ENCODE data around the gene SYT5. TPM values are rescaled to one million over a fixed set of nuclear protein-coding genes. Genes with fewer than 3 reads are reported as not detected.

Gene SYT5
- total and polyA plus RNA-seq, 9 of the 15 experiments (the other 6 are each of a cell fraction or from before 2014, with no cell fraction given), result 1.3 to 20.9 (median 8.8) TPM

DNA sequence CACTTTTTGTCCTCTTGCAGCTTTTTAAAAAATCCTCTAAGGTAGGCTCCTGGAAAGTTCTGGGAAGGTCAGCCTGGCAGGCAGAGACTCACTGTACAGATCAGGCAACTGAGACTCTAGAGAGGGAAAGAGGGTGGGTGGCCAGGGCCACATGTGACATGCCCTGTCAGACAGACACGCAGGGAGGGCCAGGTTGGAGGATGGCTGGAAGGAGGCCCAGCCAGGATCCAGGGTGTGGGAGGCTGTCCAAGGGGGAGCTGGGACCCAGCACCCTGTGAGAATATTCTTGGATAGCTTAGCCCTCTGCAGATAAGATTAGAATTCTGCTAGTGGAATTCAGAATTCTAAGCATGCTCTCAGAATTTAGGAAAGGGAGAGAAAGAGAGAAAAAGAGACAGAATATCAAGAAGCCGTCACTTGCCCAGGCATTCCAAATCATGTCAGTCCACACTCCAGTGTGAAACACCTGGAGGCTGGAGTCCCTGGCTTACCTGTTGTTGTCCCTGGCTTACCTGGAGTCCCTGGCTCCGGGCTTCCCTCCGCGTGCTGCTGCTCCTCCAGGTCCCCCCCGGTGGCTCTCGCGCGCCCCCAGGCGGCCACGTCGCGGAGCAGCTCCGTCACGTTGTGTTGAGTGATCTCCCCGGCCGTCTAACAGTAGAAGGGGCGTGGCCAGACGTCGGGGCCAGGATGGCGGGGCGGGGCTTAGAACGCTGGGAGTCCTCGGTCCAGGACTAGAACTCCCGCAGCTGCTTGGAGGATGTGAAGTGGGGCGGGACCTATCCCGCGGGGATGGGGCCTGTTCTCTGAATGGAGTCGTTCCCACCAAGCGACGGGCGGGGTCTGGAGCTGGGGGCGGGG lies 19.7 kb downstream of the SYT5 start (continued):
- TF ChIP-seq, protein P1, sequence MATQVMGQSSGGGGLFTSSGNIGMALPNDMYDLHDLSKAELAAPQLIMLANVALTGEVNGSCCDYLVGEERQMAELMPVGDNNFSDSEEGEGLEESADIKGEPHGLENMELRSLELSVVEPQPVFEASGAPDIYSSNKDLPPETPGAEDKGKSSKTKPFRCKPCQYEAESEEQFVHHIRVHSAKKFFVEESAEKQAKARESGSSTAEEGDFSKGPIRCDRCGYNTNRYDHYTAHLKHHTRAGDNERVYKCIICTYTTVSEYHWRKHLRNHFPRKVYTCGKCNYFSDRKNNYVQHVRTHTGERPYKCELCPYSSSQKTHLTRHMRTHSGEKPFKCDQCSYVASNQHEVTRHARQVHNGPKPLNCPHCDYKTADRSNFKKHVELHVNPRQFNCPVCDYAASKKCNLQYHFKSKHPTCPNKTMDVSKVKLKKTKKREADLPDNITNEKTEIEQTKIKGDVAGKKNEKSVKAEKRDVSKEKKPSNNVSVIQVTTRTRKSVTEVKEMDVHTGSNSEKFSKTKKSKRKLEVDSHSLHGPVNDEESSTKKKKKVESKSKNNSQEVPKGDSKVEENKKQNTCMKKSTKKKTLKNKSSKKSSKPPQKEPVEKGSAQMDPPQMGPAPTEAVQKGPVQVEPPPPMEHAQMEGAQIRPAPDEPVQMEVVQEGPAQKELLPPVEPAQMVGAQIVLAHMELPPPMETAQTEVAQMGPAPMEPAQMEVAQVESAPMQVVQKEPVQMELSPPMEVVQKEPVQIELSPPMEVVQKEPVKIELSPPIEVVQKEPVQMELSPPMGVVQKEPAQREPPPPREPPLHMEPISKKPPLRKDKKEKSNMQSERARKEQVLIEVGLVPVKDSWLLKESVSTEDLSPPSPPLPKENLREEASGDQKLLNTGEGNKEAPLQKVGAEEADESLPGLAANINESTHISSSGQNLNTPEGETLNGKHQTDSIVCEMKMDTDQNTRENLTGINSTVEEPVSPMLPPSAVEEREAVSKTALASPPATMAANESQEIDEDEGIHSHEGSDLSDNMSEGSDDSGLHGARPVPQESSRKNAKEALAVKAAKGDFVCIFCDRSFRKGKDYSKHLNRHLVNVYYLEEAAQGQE (IDR thresholded peaks at IDR 0.05; ENCODE audit: borderline replicate concordance), result peak; percentile 92
- TF ChIP-seq, protein P1 (CRISPR knock-in tag; IDR thresholded peaks at IDR 0.05; ENCODE audit: low read depth), result 0 out of 2 replicates have a peak, but pooled peaks have one; percentile 28
- TF ChIP-seq ZNF3 (CRISPR knock-in tag; IDR thresholded peaks at IDR 0.05), result no peak
- peak; percentile 90 for TF ChIP-seq BHLHE40 (IDR thresholded peaks at IDR 0.05; ENCODE audit: low read length)
- no peak for TF ChIP-seq POLR2A (conservative IDR thresholded peaks at IDR 0.05)
- no peak for TF ChIP-seq NR2F6 (CRISPR knock-in tag; IDR thresholded peaks at IDR 0.05)
- TF ChIP-seq CHCHD3 (CRISPR knock-in tag; IDR thresholded peaks at IDR 0.05), result no peak
- TF ChIP-seq CHD2 (IDR thresholded peaks at IDR 0.05; ENCODE audit: low read depth, low read length), result no peak
- TF ChIP-seq MBD1 (CRISPR knock-in tag; IDR thresholded peaks at IDR 0.05), result no peak
- TF ChIP-seq SMARCA5 (IDR thresholded peaks at IDR 0.05), result no peak
- TF ChIP-seq E2F1 (CRISPR knock-in tag; IDR thresholded peaks at IDR 0.05), result no peak; the same call in 1 of the 2 replicates
- no peak for TF ChIP-seq ZNF584 (CRISPR knock-in tag; IDR thresholded peaks at IDR 0.05; ENCODE audit: low read depth)
- TF ChIP-seq IFI16 (CRISPR knock-in tag; IDR thresholded peaks at IDR 0.05), result no peak
- no peak for TF ChIP-seq ZBED1 (IDR thresholded peaks at IDR 0.05)
- TF ChIP-seq ZNF76 (CRISPR knock-in tag; IDR thresholded peaks at IDR 0.05; ENCODE audit: borderline replicate concordance), result no peak
- TF ChIP-seq, protein P2, sequence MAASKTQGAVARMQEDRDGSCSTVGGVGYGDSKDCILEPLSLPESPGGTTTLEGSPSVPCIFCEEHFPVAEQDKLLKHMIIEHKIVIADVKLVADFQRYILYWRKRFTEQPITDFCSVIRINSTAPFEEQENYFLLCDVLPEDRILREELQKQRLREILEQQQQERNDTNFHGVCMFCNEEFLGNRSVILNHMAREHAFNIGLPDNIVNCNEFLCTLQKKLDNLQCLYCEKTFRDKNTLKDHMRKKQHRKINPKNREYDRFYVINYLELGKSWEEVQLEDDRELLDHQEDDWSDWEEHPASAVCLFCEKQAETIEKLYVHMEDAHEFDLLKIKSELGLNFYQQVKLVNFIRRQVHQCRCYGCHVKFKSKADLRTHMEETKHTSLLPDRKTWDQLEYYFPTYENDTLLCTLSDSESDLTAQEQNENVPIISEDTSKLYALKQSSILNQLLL (CRISPR knock-in tag; IDR thresholded peaks at IDR 0.05; ENCODE audit: borderline replicate concordance), result no peak
- no peak for TF ChIP-seq CCAR2 (IDR thresholded peaks at IDR 0.05; ENCODE audit: low read depth, low read length)
